DMS 273 (cell line): ENCODE data around the gene TSPAN4.
A peak's percentile ranks its signal among the peaks of the same experiment; 100 is the strongest.

Experiments
- DNase-seq: peaks from one replicate; lab custom pipeline; 2025; ENCODE audit not compliant: unreplicated experiment; lab: John Stamatoyannopoulos, UW

Gene TSPAN4

DNA sequence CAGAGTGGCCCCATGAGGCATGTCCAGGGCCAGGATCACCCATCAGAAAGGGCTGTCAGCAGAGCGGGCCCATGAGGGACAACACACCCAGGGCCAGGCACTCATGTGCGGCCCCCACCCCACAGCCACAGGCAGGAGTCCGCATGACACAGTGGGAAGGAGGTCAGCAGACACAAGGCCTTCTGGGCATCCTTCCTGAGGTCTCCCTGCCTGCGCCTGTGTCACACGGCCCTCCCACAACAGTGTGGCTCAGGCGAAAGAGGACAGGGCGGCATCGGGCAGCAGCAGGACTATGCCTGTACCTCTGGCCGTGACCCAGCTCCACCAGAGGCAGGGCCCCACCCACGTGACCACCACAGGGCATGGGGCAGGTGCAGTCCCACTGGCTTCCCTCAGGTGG is 40.9 kb downstream of the TSPAN4 start:
- no peak for DNase-seq

GRCh38 chr11:884578-885070 is 42.0 kb downstream of the TSPAN4 start:
- DNase-seq = no peak

GRCh38 chr11:886568-886967 is 43.9 kb downstream of the TSPAN4 start:
- no peak for DNase-seq

GRCh38 chr11:887589-887988 is 44.9 kb downstream of the TSPAN4 start:
- DNase-seq = no peak

GRCh38 chr11:888310-889212 is 45.9 kb downstream of the TSPAN4 start:
- peak; percentile 81 for DNase-seq

DNA sequence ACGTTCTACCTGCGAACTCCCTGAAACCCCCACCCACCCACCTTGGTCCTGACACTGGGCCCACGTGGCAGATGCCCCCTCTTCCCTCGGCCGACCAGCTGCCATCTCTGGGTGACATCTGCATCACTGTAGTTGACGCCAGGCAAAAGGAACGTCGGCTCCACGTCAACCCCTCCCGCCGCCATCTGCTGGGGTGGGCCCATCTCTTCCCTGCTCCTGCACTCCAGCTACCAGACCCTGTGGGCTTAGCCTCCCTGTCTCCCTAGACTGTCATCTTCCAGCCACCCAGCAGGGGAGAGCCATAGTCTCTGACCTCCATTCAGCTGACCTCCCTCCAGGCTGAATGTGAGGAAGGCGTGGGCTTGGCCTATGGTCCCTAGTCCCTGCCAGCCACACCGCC is 46.6 kb downstream of the TSPAN4 start:
- DNase-seq = peak; percentile 87

DNA sequence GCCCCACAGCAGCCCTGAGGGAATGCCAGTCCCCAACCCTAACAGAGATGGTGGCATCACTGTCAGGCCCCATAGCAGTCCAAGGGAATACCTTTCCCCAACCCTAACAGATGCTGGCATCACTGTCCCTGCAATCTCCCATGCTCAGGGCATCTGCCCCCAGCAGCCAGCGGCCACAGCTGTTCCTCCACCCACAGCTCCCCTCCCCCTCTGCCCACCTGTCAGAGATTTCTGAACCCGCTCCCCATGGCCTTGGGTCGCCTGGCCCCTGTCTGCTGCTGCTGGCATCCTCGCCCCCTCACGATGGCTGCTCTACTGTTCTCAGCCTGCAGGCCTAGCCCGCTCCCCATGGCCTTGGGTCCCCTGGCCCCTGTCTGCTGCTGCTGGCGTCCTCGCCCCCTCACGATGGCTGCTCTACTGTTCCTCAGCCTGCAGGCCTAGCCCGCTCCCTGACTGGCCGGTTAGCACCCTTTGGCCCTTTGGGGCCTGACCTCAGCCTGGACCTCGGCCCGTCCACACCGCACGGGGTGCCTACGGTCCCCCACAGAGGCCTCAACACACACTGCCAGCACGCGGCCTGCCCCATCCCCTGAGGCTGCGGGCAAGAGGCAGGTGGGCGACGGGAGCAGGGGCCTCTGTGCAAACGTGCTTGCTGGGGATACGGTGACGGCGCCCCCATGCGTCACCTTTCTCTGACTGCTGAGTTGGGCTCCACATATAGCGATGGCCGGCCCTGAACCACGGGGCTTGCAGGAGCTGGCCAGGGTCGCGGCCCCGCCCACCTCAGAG is 47.2 kb downstream of the TSPAN4 start:
- DNase-seq = peak; percentile 84

- no peak for DNase-seq
Measured at GRCh38 chr11:890794-891540, 48.3 kb downstream of the TSPAN4 start.

- DNase-seq = no peak
Measured at GRCh38 chr11:893008-893654, 50.5 kb downstream of the TSPAN4 start.

- DNase-seq = peak; percentile 31
Measured at GRCh38 chr11:894575-895201, 52.0 kb downstream of the TSPAN4 start.

- DNase-seq = no peak
Measured at GRCh38 chr11:895331-896110, 52.9 kb downstream of the TSPAN4 start.

GRCh38 chr11:897253-898142 is 54.8 kb downstream of the TSPAN4 start:
- no peak for DNase-seq

GRCh38 chr11:898143-898511 is 55.5 kb downstream of the TSPAN4 start:
- peak; percentile 65 for DNase-seq

DNA sequence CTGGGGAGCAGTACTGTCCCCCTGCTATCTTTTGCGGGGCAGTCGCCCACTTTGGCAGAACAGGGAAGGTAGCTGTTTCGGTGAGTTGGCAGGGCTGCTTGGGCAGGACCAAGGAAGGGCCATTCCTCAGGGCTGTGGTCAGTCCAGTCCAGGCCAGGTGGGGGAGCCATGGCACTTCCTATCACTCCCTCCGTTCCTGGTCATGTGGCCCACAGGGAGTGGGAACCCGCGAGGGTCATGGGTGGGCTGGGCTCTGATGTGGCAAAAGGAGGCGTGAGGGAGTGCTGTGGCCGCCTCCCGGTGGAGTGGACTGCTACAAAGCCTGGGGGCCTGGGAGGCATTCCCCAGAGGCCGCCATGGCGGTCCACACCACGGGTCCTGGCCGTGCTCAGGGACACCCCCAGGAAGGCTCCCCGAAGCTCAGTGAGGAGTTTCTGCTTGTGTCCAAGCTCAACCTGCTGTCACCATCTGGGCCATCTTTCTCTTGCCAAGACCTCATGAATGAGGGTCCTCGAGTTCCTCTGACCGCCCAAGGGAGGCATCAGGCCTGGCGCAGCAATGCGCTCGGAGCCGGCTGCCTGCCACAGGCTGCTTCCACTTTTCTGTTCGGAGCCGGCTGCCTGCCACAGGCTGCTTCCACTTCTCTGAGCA is 56.0 kb downstream of the TSPAN4 start:
- no peak for DNase-seq

GRCh38 chr11:899724-900123 is 57.1 kb downstream of the TSPAN4 start:
- DNase-seq = no peak

- DNase-seq = no peak
Measured at GRCh38 chr11:900545-900944, 57.9 kb downstream of the TSPAN4 start.

DNA sequence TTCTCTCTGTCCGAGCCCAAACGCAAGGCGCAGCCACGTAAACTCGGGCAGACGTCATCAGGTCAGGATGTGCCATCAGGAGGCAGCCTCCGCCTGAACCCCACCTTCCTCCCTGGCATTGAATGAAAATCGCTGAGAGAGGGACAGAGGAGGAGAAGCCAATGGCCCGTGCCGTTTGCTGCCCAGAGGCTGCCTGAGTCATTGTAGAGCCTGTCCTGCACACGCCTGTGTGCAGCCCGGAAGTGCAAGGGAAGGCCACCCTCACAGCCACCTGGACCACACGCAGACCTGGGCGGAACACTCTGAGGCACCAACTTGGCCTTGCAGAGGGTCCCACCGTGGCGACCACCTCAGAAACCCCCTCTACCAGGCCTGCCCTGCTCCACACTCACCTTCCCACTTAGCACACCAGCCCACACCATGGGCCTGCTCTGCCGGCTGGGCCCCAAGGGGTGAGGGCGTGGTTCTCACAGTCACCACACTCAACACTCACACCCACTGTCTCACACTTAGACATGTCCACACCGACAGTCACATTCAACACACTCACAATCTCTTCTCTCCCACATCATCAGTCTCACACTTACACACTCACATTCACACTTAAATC is 58.9 kb downstream of the TSPAN4 start:
- DNase-seq = no peak

GRCh38 chr11:904380-904779 is 61.7 kb downstream of the TSPAN4 start:
- DNase-seq = no peak
